Measurements from ENCODE around the gene SORD. TPM values are rescaled to one million over a fixed set of nuclear protein-coding genes. Genes with fewer than 3 reads are reported as not detected.

Gene SORD
- total and polyA plus RNA-seq, 10 of the 15 experiments (the other 5 are each of a cell fraction or from before 2014, with no cell fraction given) = 7.5 to 51.6 (median 40.1) TPM

DNA sequence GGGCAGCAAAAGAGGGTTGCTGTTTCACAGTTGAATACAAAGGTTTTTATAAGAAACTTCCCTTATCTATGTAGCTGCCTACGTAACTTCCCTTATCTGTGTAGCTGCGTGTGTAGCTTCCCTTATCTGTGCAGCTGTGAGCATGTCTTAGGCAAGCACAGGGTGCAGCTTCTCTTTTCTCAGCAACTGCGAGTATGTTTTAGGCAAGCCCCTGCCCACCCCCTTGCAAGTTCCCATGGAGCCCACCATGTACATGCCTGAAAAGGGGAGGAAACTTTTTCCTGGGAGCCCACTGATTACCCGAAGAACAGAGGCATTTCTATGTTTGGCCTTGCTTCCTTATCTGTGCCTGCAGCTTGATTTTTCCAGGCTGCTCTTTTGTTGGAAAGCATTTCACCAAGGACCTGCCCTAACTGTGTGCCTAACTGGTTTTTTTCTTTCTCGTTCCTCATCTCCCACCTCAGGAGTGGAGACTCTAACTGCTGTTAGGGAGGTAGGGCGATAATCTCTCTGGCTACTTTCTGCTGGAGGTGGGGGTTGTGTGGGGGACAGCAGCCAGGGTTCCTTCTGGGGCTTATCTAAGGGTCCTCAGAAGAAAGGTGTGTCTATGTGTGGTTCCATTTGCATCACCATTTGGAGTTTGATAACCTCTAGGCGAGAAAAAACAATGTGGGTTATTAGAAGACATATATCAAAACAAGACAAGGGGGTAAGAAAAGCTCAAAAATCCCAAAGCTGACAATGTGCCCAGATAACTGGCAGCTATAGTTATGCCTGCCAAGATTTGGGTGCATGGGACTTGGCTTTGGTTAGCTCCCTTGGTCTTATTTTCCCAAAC is 26.0 kb downstream of the SORD start (continued):
- TF ChIP-seq MTA2 (IDR thresholded peaks at IDR 0.05; ENCODE audit: low read depth) (no peak), PRDM15 (CRISPR knock-in tag; IDR thresholded peaks at IDR 0.05) (no peak), ZBTB11 (CRISPR knock-in tag; IDR thresholded peaks at IDR 0.05) (no peak), IKZF2 (IDR thresholded peaks at IDR 0.05) (no peak; a peak in 1 of 4 replicates)
- TF ChIP-seq, protein P1, sequence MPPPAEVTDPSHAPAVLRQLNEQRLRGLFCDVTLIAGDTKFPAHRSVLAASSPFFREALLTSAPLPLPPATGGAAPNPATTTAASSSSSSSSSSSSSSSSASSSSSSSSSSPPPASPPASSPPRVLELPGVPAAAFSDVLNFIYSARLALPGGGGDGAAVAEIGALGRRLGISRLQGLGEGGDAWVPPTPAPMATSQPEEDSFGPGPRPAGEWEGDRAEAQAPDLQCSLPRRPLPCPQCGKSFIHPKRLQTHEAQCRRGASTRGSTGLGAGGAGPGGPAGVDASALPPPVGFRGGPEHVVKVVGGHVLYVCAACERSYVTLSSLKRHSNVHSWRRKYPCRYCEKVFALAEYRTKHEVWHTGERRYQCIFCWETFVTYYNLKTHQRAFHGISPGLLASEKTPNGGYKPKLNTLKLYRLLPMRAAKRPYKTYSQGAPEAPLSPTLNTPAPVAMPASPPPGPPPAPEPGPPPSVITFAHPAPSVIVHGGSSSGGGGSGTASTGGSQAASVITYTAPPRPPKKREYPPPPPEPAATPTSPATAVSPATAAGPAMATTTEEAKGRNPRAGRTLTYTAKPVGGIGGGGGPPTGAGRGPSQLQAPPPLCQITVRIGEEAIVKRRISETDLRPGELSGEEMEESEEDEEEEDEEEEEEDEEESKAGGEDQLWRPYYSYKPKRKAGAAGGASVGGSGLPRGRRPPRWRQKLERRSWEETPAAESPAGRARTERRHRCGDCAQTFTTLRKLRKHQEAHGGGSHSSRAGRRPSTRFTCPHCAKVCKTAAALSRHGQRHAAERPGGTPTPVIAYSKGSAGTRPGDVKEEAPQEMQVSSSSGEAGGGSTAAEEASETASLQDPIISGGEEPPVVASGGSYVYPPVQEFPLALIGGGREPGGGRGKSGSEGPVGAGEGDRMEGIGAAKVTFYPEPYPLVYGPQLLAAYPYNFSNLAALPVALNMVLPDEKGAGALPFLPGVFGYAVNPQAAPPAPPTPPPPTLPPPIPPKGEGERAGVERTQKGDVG (CRISPR knock-in tag; IDR thresholded peaks at IDR 0.05) = no peak
- TF ChIP-seq, protein P2, sequence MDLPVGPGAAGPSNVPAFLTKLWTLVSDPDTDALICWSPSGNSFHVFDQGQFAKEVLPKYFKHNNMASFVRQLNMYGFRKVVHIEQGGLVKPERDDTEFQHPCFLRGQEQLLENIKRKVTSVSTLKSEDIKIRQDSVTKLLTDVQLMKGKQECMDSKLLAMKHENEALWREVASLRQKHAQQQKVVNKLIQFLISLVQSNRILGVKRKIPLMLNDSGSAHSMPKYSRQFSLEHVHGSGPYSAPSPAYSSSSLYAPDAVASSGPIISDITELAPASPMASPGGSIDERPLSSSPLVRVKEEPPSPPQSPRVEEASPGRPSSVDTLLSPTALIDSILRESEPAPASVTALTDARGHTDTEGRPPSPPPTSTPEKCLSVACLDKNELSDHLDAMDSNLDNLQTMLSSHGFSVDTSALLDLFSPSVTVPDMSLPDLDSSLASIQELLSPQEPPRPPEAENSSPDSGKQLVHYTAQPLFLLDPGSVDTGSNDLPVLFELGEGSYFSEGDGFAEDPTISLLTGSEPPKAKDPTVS (IDR thresholded peaks at IDR 0.05; ENCODE audit: low read depth, low read length) = no peak
- TF ChIP-seq, protein P3, sequence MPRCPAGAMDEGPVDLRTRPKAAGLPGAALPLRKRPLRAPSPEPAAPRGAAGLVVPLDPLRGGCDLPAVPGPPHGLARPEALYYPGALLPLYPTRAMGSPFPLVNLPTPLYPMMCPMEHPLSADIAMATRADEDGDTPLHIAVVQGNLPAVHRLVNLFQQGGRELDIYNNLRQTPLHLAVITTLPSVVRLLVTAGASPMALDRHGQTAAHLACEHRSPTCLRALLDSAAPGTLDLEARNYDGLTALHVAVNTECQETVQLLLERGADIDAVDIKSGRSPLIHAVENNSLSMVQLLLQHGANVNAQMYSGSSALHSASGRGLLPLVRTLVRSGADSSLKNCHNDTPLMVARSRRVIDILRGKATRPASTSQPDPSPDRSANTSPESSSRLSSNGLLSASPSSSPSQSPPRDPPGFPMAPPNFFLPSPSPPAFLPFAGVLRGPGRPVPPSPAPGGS (IDR thresholded peaks at IDR 0.05; ENCODE audit: borderline replicate concordance, insufficient read depth, low read depth, low read length, poor library complexity, severe bottlenecking) = no peak
- TF ChIP-seq, protein P4, sequence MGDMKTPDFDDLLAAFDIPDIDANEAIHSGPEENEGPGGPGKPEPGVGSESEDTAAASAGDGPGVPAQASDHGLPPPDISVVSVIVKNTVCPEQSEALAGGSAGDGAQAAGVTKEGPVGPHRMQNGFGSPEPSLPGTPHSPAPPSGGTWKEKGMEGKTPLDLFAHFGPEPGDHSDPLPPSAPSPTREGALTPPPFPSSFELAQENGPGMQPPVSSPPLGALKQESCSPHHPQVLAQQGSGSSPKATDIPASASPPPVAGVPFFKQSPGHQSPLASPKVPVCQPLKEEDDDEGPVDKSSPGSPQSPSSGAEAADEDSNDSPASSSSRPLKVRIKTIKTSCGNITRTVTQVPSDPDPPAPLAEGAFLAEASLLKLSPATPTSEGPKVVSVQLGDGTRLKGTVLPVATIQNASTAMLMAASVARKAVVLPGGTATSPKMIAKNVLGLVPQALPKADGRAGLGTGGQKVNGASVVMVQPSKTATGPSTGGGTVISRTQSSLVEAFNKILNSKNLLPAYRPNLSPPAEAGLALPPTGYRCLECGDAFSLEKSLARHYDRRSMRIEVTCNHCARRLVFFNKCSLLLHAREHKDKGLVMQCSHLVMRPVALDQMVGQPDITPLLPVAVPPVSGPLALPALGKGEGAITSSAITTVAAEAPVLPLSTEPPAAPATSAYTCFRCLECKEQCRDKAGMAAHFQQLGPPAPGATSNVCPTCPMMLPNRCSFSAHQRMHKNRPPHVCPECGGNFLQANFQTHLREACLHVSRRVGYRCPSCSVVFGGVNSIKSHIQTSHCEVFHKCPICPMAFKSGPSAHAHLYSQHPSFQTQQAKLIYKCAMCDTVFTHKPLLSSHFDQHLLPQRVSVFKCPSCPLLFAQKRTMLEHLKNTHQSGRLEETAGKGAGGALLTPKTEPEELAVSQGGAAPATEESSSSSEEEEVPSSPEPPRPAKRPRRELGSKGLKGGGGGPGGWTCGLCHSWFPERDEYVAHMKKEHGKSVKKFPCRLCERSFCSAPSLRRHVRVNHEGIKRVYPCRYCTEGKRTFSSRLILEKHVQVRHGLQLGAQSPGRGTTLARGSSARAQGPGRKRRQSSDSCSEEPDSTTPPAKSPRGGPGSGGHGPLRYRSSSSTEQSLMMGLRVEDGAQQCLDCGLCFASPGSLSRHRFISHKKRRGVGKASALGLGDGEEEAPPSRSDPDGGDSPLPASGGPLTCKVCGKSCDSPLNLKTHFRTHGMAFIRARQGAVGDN (IDR thresholded peaks at IDR 0.05) = peak; percentile 66

Measured in GM12878 (cell line).